GM19239 (cell line): ENCODE measurements around the gene KLHL8.
"Not testable (repeated sequence)": the region's sequence is repeated elsewhere in the genome, so short reads cannot be mapped to it uniquely, and the experiment has no call there.

Experiments
- DNase-seq: peaks from one replicate; pipeline ENCODE4 v3.0.0; 2011; ENCODE audit warnings: low spot score; ENCODE audit not compliant: insufficient read length
- FAIRE-seq: peaks from 2 replicates; lab custom pipeline; 2011; peaks lifted over from hg19 to GRCh38; lab: Jason Lieb, UNC

The KLHL8 gene

DNA sequence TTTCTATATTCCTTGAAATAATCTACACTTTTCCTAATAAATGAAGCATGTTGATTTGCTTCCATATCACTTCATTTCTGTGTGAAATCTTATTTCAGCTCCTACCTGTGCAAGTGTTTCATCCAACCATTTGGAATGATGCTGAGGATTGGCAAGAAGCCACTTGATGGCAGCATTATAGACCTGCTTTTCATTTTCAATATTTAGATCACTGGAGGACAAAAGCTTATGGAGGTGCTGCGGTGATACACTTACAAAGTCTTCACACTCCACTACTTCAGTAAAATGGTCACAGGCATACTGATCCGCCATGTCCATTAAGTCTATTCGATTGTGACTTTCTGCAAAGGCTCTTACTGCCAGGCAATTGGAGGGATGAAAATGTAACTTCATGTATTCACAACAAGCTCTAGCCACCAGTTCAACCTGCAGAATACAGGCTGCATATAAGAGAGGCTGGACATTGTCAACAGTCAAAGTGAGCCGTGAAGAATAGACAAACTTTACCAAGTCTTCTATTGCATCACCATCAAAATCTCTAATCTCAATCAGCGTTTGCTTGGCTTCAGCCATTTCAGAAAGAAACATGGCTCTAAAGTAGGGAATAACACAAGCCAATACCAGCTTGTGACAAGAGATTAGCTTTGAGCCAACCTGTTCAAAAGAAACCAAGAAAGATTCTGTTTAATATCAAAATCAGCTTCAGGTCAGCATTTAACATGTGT, 35.1 kb downstream of the KLHL8 start:
- DNase-seq (no peak), FAIRE-seq (no peak)

DNA sequence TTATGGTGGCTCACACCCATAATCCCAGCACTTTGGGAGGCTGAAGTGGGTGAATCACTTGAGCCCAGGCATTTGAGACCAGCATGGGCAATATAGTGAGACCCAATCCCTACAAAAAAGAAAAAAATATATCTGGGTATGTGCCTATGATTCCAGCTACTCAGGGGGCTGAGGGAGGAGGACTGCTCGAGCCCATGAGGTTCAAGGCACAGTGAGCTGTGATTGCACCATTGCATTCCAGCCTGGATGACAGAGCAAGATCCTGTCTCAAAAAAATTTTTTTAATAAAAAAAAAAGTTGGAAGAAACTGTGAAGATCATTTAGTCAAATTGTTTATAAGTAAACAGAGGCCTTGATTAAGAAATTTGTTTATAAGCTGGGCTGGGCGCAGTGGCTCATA, 39.7 kb downstream of the KLHL8 start:
- no peak for DNase-seq
- FAIRE-seq = no peak

DNA sequence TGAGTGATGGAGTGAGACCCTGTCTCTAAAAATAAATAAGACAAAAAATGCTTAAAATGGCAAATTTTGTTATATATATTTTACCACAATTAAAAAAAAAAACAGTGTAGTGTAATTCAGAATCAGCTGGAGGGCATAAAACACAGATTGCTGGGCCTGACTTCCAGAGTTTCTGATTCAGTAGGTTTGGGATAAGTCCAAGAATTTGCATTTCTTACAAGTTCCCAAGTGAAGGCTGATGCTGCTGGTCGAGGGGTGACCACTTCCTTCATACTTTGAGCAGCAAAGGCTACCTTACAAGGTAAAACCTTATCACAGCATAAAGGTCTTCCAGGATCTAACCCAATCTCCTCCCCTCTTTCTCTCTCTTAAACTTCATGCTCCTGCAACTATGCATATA, 40.7 kb downstream of the KLHL8 start:
- no peak for FAIRE-seq
- DNase-seq = no peak

- FAIRE-seq (no peak), DNase-seq (no peak)
Observed at GRCh38 chr4:87174672-87175071, 45.7 kb downstream of the KLHL8 start.

GRCh38 chr4:87171944-87172343, 48.5 kb downstream of the KLHL8 start:
- FAIRE-seq (no peak), DNase-seq (no peak)

GRCh38 chr4:87166296-87166854, 54.0 kb downstream of the KLHL8 start:
- FAIRE-seq = no peak
- no peak for DNase-seq

- DNase-seq = no peak
- no peak for FAIRE-seq
Observed at GRCh38 chr4:87165892-87166291, 54.5 kb downstream of the KLHL8 start.

- DNase-seq = no peak
- no peak for FAIRE-seq
Observed at GRCh38 chr4:87153078-87153870, 67.1 kb downstream of the KLHL8 start.

GRCh38 chr4:87152310-87153041, 67.9 kb downstream of the KLHL8 start:
- DNase-seq (no peak), FAIRE-seq (no peak)

DNA sequence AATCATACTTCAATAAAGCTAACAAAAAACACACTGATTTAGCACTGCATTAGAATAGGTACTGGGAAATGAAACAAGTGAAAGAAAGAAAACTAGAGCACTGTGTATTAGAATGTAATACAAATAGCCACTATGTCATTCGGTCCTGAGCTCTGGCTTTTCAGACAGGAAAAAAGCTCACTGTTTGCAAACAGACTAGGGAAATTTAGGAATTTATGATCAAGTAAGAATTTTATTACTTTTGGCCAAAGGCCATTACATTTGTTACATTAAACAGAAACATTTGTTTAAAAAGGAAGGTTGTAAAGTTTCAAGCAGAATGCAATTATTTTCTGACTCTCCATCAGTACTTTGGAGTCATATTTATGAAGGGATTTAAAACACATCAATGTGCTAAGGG, 68.7 kb downstream of the KLHL8 start:
- no peak for DNase-seq
- no peak for FAIRE-seq

DNA sequence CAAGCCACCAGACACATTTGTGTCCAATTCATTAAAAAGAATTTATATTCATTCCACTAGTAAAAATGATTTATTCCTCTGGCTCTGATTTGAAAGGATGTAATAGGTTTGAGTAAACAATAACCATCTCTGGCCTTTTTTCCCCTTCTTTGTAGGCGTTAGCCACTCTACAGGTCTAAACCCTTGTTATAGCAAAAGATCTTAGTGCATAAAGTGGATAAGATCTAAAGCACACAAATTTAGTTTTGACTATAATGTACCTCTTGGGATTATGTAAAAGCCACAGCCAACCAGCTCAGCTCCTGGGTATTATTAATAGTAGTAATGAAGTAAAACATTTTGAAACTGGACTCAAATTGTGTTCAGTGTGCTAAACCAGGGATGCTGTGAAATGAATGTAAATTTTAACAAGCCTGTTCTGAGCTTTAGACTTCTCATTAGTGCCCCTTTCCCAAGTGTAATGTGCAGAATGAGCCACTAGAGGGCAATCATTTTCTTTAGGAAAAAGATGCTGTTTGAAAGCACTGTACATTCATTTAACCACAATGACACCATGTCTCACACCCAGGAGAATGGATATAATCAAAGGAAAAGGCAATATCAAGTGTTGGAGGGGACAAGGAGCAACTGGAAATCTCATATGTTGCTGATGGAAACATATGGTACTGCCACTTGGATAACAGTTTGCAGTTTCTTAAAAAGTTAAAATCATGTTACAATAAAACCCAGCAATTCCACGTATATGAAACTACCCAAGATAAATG, 69.7 kb downstream of the KLHL8 start:
- FAIRE-seq (peak; percentile 87), DNase-seq (peak; percentile 18)

DNA sequence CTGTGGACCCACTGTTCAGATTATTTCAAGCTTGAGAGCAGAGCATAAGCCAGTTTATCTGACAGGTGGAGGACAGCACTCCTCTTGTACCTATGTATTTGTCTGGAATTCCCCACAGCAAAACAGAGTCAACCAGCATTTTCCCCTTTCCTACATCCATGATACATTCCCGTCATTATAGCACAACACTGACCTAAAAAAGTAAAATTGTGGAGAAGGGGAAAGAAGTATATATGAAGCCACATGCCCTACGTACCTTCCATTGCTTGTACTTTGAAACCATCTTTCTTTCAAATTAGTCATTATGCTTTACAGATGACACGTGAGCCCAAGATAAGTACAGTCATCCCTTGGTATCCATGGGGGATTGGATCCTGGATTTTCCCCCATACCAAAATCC, 73.3 kb downstream of the KLHL8 start:
- FAIRE-seq (no peak), DNase-seq (no peak)

DNA sequence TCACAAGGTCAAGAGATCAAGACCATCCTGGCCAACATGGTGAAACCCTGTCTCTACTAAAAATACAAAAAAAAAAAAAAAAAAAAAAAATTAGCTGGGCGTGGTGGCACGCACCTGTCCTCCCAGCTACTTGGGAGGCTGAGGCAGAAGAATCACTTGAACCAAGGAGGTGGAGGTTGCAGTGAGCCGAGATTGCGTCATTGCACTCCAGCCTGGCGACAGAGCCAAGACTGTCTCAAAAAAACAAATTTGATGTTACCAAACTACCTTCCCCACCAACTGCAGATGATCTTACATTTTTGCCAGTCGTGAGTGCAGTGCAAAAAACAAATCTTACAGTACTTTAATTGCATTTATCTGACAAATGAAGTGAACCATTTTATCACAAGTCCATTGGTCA, 74.5 kb downstream of the KLHL8 start:
- not testable (repeated sequence) for DNase-seq, FAIRE-seq

DNA sequence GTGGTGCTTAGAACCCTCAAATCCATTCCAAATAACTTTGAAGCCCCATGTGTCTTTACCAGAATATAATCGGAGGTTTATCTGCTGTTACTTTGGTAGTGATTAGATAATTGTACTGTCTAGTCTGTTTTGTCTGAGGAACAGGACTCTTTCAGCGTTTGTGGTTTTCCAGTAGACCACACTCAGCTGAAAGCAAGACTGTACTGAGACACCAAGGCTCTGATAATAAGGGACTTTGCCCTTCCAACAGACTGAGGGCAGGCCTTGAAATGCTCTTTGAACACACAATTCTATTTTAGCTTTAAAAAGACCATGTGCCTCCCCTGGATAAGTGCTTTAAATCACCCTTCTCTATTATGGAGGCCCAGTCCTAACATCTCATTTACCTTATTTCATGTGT, 76.1 kb downstream of the KLHL8 start:
- FAIRE-seq (no peak), DNase-seq (no peak)

GRCh38 chr4:87141428-87141827, 79.0 kb downstream of the KLHL8 start:
- DNase-seq (no peak), FAIRE-seq (no peak)

DNA sequence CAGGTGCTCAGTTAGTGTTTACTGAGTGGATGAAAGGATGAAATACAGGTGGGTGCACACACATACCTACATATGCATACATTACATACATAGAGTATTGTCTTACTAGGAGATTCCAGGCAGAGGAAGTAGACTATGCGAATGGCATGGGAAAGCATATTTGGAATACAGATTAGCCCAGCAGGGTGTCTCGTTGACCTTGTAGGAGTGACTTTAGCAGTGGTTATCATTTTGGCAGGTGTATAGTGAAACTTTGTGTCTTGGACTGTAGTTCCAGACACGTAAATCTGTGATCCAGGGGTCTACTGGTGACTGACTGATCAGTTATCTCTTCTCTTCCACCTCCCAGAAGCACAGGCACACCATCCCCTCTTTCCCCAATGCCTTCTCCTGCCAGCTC, 86.3 kb downstream of the KLHL8 start:
- no peak for FAIRE-seq
- no peak for DNase-seq

DNA sequence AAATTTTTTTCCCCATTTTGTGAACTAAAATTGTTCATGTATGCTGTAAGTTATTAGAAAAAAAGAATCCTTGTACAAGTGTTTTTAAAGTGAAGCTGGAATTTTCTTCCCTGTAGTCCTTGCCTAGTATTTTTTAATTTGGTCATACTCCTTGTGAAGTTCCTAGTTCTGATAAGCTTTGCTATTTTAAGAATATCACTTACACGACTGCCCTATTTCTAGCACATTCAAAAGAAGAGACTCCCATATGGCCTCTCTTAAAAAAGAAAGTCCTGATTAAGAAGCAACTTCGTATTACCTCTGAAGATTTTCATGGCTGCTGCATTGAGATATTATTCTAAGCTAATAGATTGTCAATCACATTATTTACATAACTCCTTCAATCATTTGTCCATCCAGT, 87.2 kb downstream of the KLHL8 start:
- DNase-seq (no peak), FAIRE-seq (no peak)

DNA sequence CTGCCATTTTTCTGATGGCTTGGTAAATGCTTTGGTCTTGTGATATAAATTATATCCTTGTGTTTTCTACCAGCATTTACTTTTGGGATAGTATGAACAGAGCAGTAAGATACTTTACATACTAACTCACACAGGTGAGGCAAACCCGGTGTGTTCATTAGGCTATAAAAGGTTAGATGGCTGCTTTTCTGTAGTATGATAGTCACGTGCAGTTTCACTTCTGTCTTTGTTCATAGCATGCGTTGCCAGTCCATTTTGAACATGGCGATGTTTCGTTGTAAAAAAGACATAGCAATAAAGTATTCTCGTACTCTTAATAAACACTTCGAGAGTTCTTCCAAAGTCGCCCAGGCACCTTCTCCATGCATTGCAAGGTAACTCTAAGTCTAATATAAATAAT, 88.4 kb downstream of the KLHL8 start:
- FAIRE-seq = no peak
- no peak for DNase-seq

- DNase-seq = no peak
- FAIRE-seq = no peak
Observed at GRCh38 chr4:87130985-87131703, 89.3 kb downstream of the KLHL8 start.
